NCI-H1105 (cell line): ENCODE results near the gene RAP1GAP.
"Not testable (repeated sequence)": the region's sequence is repeated elsewhere in the genome, so short reads cannot be mapped to it uniquely, and the experiment has no call there.

Experiments
- DNase-seq: peaks from one replicate; lab custom pipeline; 2025; lab: John Stamatoyannopoulos, UW

Gene RAP1GAP

GRCh38 chr1:21677168-21677567 lies 8.0 kb upstream of the RAP1GAP start:
- no peak for DNase-seq

GRCh38 chr1:21674957-21675356 lies 5.8 kb upstream of the RAP1GAP start:
- DNase-seq: no peak

- DNase-seq: not testable (repeated sequence)
These were observed 4.7 kb upstream of the RAP1GAP start for GRCh38 chr1:21673853-21674252.

- DNase-seq: no peak
These were observed 4.2 kb upstream of the RAP1GAP start for GRCh38 chr1:21673277-21673780.

- DNase-seq: no peak
These were observed 3.5 kb upstream of the RAP1GAP start for GRCh38 chr1:21672478-21673276.

GRCh38 chr1:21671915-21672314 lies 2.8 kb upstream of the RAP1GAP start:
- no peak for DNase-seq

GRCh38 chr1:21670956-21671902 lies 2.1 kb upstream of the RAP1GAP start:
- no peak for DNase-seq

- DNase-seq: no peak
These were observed 1.1 kb upstream of the RAP1GAP start for GRCh38 chr1:21670059-21670881.

GRCh38 chr1:21668951-21669257 lies 253 bp downstream of the RAP1GAP start:
- no peak for DNase-seq

- no peak for DNase-seq
These were observed 766 bp downstream of the RAP1GAP start for GRCh38 chr1:21668232-21668950.

GRCh38 chr1:21667348-21668231 lies 1.6 kb downstream of the RAP1GAP start:
- no peak for DNase-seq

- no peak for DNase-seq
These were observed 2.4 kb downstream of the RAP1GAP start for GRCh38 chr1:21666576-21667320.

GRCh38 chr1:21665711-21666575 lies 3.2 kb downstream of the RAP1GAP start:
- DNase-seq: no peak

GRCh38 chr1:21664806-21665588 lies 4.2 kb downstream of the RAP1GAP start:
- no peak for DNase-seq

- DNase-seq: no peak
These were observed 5.0 kb downstream of the RAP1GAP start for GRCh38 chr1:21663951-21664805.

- DNase-seq: no peak
These were observed 5.8 kb downstream of the RAP1GAP start for GRCh38 chr1:21663248-21663950.
